HL-60 (cell line): ENCODE data around the gene PHTF1.

Source experiments
- DNase-seq, 2 experiments: peaks; one replicate each; pipeline ENCODE4 v3.0.0-alpha.2; 2010 to 2020; ENCODE audit warnings: low read depth in 1 of 2, low spot score in 1 of 2
- H3K27ac ChIP-seq: fragments of 250-450 bp; sonication (Bioruptor Pico); replicated peaks from 2 replicates; pipeline ENCODE4 v1.5.1; 2020; ENCODE audit warnings: mild to moderate bottlenecking, moderate library complexity
- H3K27me3 ChIP-seq: fragments of 250-450 bp; sonication (Bioruptor Pico); 2 replicates; pipeline ENCODE4 v1.5.1; 2021; ENCODE audit warnings: mild to moderate bottlenecking, moderate library complexity; ENCODE audit not compliant: insufficient read depth, poor library complexity, severe bottlenecking
- H3K4me3 ChIP-seq: replicated peaks from 2 replicates; pipeline ENCODE4 v1.5.1; 2011; ENCODE audit warnings: mild to moderate bottlenecking, control low read depth, low read length; ENCODE audit not compliant: insufficient read depth
- CTCF ChIP-seq: IDR thresholded peaks from one replicate; pipeline ENCODE4 v1.5.1; 2011; ENCODE audit warnings: low read length, control low read depth, inconsistent platforms; ENCODE audit not compliant: insufficient read depth
- GABPA ChIP-seq: IDR thresholded peaks from 2 replicates; pipeline ENCODE4 v1.6.1; 2012; ENCODE audit warnings: low read depth
- POLR2AphosphoS5 ChIP-seq: IDR thresholded peaks from 2 replicates; pipeline ENCODE4 v1.6.1; 2012; ENCODE audit warnings: low read depth
- REST ChIP-seq: IDR thresholded peaks from 2 replicates; pipeline ENCODE4 v1.6.1; 2012; ENCODE audit warnings: low read depth; ENCODE audit not compliant: insufficient replicate concordance
- SPI1 ChIP-seq: IDR thresholded peaks from 2 replicates; pipeline ENCODE4 v1.6.1; 2012; ENCODE audit warnings: low read depth, mild to moderate bottlenecking, borderline replicate concordance

PHTF1 gene

GRCh38 chr1:113691184-113691583, 68.1 kb downstream of the PHTF1 start:
- Histone ChIP-seq H3K27ac (no peak overlapping the region), H3K27me3 (no peaks in the 10 kb centered on the region), H3K4me3 (no peak overlapping the region)
- DNase-seq, result no peak
- TF ChIP-seq CTCF (no peak), POLR2AphosphoS5 (no peak), SPI1 (no peak)

- DNase-seq, result no peak
- no peaks in the 10 kb centered on the region for H3K27me3 ChIP-seq
- H3K27ac ChIP-seq, result no peak overlapping the region
- H3K4me3 ChIP-seq, result no peak overlapping the region
- no peak for TF ChIP-seq POLR2AphosphoS5
- TF ChIP-seq REST, result no peak
- TF ChIP-seq SPI1, result no peak
These were observed 72.2 kb downstream of the PHTF1 start for GRCh38 chr1:113686891-113687618.

- no peak for DNase-seq
- no peak for TF ChIP-seq CTCF
- H3K4me3 ChIP-seq, result no peak overlapping the region
- H3K27me3 ChIP-seq, result no peaks in the 10 kb centered on the region
- H3K27ac ChIP-seq, result no peak overlapping the region
These were observed 75.1 kb downstream of the PHTF1 start for GRCh38 chr1:113684153-113684541.

GRCh38 chr1:113683384-113684152, 75.7 kb downstream of the PHTF1 start:
- no peak for DNase-seq
- TF ChIP-seq POLR2AphosphoS5, result no peak
- no peak for TF ChIP-seq REST
- no peak for TF ChIP-seq GABPA
- TF ChIP-seq SPI1, result no peak
- TF ChIP-seq CTCF, result no peak
- Histone ChIP-seq H3K4me3 (no peak overlapping the region), H3K27me3 (no peaks in the 10 kb centered on the region), H3K27ac (no peak overlapping the region)
